Stimulated activated naive CD4-positive, alpha-beta T cell (primary cell): ENCODE results near the gene MS4A12.
"Not testable (repeated sequence)": the region's sequence is repeated elsewhere in the genome, so short reads cannot be mapped to it uniquely, and the experiment has no call there.

Source experiments
- DNase-seq, 6 experiments: peaks; one replicate each; lab custom pipeline; 2025; lab: John Stamatoyannopoulos, UW

Gene MS4A12

GRCh38 chr11:60512651-60513225 lies 20.2 kb downstream of the MS4A12 start:
- no peak for DNase-seq

GRCh38 chr11:60513496-60514460 lies 21.2 kb downstream of the MS4A12 start:
- no peak for DNase-seq

- DNase-seq = no peak
Measured at GRCh38 chr11:60515144-60515855, 22.7 kb downstream of the MS4A12 start, which contains the start of gene MS4A13. Gene MS4A13 (plus strand): TSS chr11:60515392. CDS start chr11:60518084, 2,692 bp downstream.

GRCh38 chr11:60528465-60528864 lies 35.9 kb downstream of the MS4A12 start:
- DNase-seq = no peak

- no peak for DNase-seq
Measured at GRCh38 chr11:60528934-60529333, 36.4 kb downstream of the MS4A12 start.

- DNase-seq = no peak
Measured at GRCh38 chr11:60530454-60531100, 38.0 kb downstream of the MS4A12 start.

- not testable (repeated sequence) for DNase-seq
Measured at GRCh38 chr11:60532383-60532782, 39.8 kb downstream of the MS4A12 start.

- not testable (repeated sequence) for DNase-seq
Measured at GRCh38 chr11:60538627-60539026, 46.0 kb downstream of the MS4A12 start.

- DNase-seq = no peak
Measured at GRCh38 chr11:60544077-60544476, 51.5 kb downstream of the MS4A12 start.
